HG03103 (cell line): ENCODE results near the gene RPS23.
"Not testable (repeated sequence)": the region's sequence is repeated elsewhere in the genome, so short reads cannot be mapped to it uniquely, and the experiment has no call there.

ENCODE experiments used
- ATAC-seq: cut with Tn5 transposase; IDR thresholded peaks from one replicate; pipeline ENCODE4 v1.9.1; 2021; ENCODE audit warnings: low read depth; ENCODE audit not compliant: unreplicated experiment

The RPS23 gene

GRCh38 chr5:82290908-82291307, 12.8 kb upstream of the RPS23 start:
- ATAC-seq = no peak

DNA sequence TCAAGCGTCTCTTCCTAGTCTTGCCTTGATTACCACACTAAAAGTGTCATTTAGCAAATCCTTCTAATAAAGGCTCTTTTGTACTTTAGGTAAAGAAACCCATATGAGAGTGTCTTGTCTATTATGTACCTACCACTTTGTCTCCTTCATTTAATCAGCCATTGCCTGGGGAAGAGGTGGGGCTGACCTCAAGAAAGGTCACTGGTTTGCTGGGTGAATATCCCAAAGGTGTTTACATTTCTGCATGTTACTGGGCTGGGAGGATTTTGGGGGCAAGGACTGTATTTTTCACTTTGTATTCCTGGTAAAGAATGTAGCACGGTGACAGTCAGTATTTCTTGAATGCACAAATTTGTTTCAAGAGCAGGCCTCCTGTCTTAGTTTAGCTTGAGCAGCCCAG, 11.9 kb upstream of the RPS23 start:
- ATAC-seq = no peak

- ATAC-seq = no peak
Measured at GRCh38 chr5:82287625-82288024, 9.5 kb upstream of the RPS23 start.

GRCh38 chr5:82285206-82285605, 7.1 kb upstream of the RPS23 start:
- ATAC-seq = no peak

- ATAC-seq = no peak
Measured at GRCh38 chr5:82283893-82284292, 5.7 kb upstream of the RPS23 start.

DNA sequence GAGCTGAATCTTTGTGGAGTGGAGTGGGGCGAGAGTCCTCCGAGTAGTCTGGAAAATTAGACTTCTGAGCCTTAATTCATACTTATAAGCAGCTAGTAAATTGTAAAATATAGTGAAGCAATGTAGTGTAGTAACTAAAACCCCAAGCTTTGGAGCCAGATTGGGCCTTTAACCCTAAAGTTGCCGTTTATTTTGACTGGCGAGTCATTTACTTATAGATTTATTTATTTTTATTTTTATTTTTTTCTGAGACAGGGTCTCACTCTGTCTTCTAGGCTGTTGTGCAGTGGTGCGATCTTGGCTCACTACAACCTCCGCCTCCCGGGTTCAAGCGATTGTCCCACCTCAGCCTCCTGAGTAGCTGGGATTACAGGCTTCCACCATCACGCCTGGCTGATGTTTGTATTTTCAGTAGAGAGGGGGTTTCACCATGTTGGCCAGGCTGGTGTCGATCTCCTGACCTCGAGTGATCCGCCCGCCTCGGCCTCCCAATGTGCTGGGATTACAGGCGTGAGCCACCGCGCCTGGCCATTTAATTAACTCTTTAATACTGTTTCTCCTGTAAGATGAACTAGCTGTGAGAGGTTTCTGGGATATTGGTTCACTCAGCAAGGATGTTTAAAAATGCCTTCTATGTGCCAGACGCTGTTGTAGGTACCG, 687 bp upstream of the RPS23 start:
- ATAC-seq = no peak

GRCh38 chr5:82277613-82277986, 554 bp downstream of the RPS23 start:
- no peak for ATAC-seq

DNA sequence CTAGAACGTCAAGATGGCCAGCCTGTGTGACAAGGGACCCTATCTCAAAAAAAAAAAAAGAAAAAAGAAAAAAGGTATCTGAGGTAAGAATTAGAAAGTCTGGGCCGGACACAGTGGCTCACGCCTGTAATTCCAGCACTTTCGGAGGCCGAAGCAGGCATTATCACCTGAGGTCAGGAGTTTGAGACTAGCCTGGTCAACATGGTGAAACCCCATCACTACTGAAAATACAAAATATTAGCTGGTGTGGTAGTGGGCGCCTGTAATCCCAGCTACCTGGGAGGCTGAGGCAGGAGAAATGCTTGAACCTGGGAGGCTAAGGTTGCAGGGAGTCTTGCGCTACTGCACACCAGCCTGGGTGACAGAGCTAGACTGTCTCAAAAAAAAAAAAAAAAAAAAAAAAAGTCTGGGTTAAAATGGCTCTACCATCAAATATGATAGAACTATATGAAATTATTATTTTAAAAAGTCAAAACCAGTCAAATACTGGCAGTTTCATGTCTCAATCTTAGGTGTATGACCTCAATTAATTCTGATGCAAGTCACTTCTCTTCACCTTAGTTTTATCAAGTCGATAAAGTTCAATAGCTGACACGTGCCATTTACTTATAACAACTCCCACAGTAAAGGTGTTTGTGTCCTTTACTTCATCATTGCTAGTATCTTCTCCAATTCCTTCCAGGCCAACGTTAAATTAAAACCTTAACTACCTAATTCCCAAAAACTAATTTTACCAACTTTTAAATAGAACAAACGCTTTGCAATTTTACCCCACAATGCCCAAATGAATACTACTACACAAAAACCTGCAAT, 1.1 kb downstream of the RPS23 start:
- no peak for ATAC-seq

- ATAC-seq = no peak
Measured at GRCh38 chr5:82275216-82275664, 2.9 kb downstream of the RPS23 start.

DNA sequence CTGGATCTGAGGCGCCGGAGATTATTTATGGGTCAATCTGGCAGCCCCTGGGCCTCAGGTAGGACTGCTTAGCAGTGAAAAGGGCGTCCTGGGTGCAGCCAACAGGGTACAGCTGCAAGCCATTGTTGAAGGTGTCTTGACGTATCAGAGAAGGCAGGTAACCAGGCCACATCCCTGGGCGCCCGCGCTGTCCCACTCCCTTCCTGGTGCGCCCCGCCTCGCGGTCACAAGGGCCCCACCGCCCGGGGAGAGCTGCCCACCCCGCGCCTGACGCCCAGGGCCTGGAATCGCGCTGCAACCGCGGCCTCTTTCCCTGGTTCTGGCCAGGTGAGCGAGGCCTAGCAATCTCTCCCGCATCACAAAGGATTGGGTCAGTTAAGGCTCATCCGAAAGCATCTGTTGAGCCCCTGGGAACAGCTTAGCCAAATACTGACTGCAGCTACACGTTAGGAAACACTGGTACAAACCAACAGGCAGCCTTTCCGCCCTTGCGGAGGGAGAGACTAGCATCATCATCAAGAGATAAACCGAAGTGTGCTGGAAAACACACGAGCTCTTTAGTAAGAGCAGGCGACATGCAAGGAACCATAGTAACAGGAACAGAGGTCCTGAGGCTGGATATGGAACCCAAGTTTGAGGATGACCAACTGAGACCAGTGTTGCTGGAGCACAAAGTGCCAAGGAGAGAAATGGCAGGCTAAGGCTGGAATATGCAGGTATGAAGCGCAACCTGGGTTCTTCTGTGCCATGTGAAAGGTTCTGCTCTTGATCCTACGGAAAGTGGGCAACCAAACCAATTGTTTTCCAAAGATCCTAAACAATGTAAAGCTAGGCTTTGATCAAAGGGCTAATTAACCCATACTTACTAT, 3.6 kb downstream of the RPS23 start:
- no peak for ATAC-seq

- ATAC-seq = not testable (repeated sequence)
Measured at GRCh38 chr5:82273426-82273825, 4.7 kb downstream of the RPS23 start.

GRCh38 chr5:82272571-82273356, 5.4 kb downstream of the RPS23 start:
- ATAC-seq = not testable (repeated sequence)

DNA sequence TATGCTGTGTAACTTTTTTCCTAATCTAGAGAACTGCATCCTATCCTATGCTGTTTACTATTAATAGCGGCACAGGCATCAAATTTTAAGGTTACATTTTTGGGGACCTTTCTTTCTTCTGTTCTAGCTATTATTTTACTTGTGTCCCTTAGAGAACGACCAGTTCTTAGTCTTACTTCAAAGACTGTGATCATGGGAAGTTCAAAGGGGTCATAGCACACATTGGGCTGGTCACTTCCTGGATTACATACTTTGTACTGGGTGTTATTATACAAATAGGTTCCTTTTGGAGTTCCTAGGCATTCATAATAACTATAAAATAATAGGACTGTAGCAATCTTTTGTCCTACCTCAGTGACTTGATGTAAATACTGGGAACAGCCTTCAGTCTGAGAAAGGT, 8.8 kb downstream of the RPS23 start:
- ATAC-seq = not testable (repeated sequence)

DNA sequence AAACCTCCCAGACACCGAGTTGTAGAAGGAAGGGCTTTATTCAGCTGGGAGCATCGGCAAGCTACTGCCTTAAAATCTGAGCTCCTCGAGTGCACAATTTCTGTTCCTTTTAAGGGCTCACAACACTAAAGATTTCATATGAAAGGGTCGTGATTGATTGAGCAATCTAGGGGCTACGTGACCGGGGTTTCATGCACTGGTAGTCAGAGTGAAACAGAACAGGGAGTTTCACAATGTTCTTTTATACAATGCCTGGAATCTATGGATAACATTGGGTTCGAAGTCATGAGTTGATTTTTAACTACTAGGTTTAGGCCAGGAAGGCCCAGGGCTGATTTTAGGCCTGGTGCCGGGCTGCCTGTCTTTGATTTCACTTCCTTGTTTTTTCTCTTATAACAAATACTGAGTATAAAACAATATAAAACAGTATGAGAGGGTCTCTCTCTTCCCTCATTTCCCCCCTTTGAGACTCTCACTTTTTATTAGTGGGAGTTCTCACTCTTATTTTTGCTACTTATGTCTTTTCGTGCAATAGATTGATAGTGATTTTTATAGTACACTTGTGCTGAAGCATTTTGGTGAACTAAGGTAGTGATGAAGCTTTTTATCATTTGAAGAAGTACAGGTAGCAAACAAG, 10.7 kb downstream of the RPS23 start:
- not testable (repeated sequence) for ATAC-seq

DNA sequence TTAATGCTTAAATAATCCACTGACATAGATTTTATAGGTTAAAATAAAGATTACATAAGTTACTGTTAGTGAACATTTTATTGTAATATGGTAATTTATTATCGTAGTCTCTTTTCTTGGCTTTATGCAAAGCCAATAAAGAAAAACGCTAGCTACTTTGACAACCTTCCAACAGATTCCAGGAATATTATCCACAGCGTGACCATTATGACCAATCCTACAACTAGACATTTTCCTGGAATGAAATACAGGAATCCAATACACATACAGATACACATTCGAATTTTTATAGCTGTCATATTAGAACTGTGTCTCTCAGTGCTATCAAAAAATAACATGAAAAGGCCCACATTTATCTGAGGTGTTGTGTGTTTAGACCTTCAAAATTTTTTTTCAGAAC, 13.1 kb downstream of the RPS23 start:
- ATAC-seq = no peak

- ATAC-seq = no peak
Measured at GRCh38 chr5:82259172-82259800, 18.9 kb downstream of the RPS23 start.

DNA sequence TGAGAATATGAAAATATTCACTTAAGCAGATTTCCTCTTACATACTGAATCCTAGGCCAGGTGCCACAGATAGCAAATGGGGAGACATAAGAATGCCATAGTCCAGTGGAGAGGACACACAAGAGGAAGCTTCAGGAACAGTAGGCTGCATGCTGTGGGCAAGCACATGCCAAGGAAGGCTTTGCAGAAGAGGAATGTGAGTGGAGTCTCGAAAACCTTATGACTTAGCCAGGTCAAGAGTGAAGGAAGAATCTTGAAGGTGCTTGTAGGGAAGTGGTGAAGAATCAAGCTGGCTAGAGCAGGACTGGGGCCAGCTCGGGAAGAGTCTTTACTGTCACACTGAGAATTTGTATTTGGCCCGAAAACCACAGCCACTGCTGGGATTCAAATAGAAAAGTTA, 20.4 kb downstream of the RPS23 start:
- ATAC-seq = no peak

DNA sequence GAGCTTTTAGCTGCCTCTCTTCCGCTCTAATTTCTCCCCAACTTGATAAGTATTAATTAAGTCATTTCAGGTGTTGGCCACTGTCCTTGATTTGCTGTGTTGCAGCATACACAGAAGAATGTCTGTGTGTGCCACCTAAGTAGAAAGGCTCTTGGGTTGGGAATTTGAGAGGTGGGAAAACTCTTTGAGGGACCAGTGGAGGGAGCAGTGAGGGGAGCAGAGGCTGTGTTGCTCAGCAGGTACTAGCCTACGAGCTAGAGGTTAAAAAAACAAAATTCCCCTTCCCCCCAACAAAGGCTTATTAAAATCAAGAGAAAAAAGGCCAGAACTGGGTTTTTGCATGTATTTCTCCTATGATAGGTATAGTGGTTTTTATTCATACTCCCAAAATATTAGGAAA, 20.9 kb downstream of the RPS23 start:
- no peak for ATAC-seq

- ATAC-seq = no peak
Measured at GRCh38 chr5:82255844-82256243, 22.3 kb downstream of the RPS23 start.
